DOHH2 (cell line): ENCODE results near the gene ARFGAP2.

Experiments used
- CTCF ChIP-seq: fragments of 200-600 bp; sonication (generic); IDR thresholded peaks from one replicate; pipeline ENCODE4 v1.5.1; 2014; ENCODE audit warnings: antibody characterized with exemption, mild to moderate bottlenecking, low read depth, low read length; ENCODE audit not compliant: poor library complexity, severe bottlenecking
- EZH2phosphoT487 ChIP-seq: fragments of 200-600 bp; sonication (generic); IDR thresholded peaks from 2 replicates; pipeline ENCODE4 v1.6.1; 2017; ENCODE audit warnings: borderline replicate concordance, mild to moderate bottlenecking, antibody characterized with exemption, low read length, moderate library complexity, mixed read lengths

GRCh38 chr11:47147250-47147649 is 29.4 kb downstream of the ARFGAP2 start:
- TF ChIP-seq CTCF (no peak), EZH2phosphoT487 (no peak)
